ENCODE results near the gene SPTBN5. TPM values are rescaled to one million over a fixed set of nuclear protein-coding genes. Genes with fewer than 3 reads are reported as not detected.

SPTBN5 gene
- total RNA-seq, 1 experiment from 2014 or later, result 1.2 TPM

- Mint-ChIP-seq H3K27ac (no peak overlapping the region), H3K36me3 (no peaks in the 10 kb centered on the region), H3K9me3 (no peaks in the 10 kb centered on the region), H3K4me3 (no peak overlapping the region), H3K27me3 (ENCODE audit: low read depth) (no peaks in the 10 kb centered on the region), H3K4me1 (0 out of 2 replicates have a peak, but pooled peaks cover 3% of the 10 kb centered on the region)
- no peak for TF ChIP-seq MAX (CRISPR knock-in tag; IDR thresholded peaks at IDR 0.05)
- POLR2A ChIA-PET, result no interaction called here
- CTCF ChIA-PET, result interaction anchor here (1.0 kb wide), 1 partner anchor 25 kb away, joined by 6 read pairs; the partner anchor contains the start of gene MAPKBP1
- DNase-seq (ENCODE audit: low spot score), result no peak
- ATAC-seq, result no peak
Observed at GRCh38 chr15:41798607-41799487, 95.0 kb downstream of the SPTBN5 start.

Small RNA genes lying within 50 kb of the gene (microRNA-seq; reads per million reads assigned to microRNA genes)
- gene MIR4310 (ENCODE audit: borderline number of aligned reads), result not detected

Other genes starting within 250 kb of the SPTBN5 start
- 35.9 to 36.9 TPM (median 36.4 TPM) in 3 replicates for gene MGA, start 233.6 kb downstream of the SPTBN5 start, total RNA-seq (2021)
- gene MAPKBP1, start 119.6 kb downstream of the SPTBN5 start, total RNA-seq (2021), result 11.0 to 14.5 TPM (median 12.9 TPM) in 3 replicates
- gene JMJD7, start 66.0 kb downstream of the SPTBN5 start, total RNA-seq (2021), result 14.8 to 19.9 TPM (median 18.2 TPM) in 3 replicates
- gene PLA2G4B, start 55.2 kb downstream of the SPTBN5 start, total RNA-seq (2021), result 5.5 to 11.0 TPM (median 7.9 TPM) in 3 replicates
- gene EHD4, start 78.5 kb upstream of the SPTBN5 start, total RNA-seq (2021), result 20.8 to 23.9 TPM (median 21.3 TPM) in 3 replicates
- gene PLA2G4E, start 127.0 kb upstream of the SPTBN5 start, total RNA-seq (2021), result 0.02 TPM in 1 of 3 replicates, not detected in the others
- 0.07 to 0.24 TPM (median 0.09 TPM) in 3 replicates for gene PLA2G4D, start 200.5 kb upstream of the SPTBN5 start, total RNA-seq (2021)